ACHN (cell line): Measurements from ENCODE around the gene GGT1.
"Not testable (repeated sequence)": the region's sequence is repeated elsewhere in the genome, so short reads cannot be mapped to it uniquely, and the experiment has no call there.

Experiments
- DNase-seq: peaks from one replicate; pipeline ENCODE4 v3.0.0-alpha.2; 2015
- in situ Hi-C: cut with HindIII; loops from 2 replicates; pipeline ENCODE4 v1.10.0; 2017; ENCODE audit warnings: low sequenced_read_pairs, low pct_ligation_motif_present, low pct_unique_long_range_greater_than_20kb

The GGT1 gene

DNA sequence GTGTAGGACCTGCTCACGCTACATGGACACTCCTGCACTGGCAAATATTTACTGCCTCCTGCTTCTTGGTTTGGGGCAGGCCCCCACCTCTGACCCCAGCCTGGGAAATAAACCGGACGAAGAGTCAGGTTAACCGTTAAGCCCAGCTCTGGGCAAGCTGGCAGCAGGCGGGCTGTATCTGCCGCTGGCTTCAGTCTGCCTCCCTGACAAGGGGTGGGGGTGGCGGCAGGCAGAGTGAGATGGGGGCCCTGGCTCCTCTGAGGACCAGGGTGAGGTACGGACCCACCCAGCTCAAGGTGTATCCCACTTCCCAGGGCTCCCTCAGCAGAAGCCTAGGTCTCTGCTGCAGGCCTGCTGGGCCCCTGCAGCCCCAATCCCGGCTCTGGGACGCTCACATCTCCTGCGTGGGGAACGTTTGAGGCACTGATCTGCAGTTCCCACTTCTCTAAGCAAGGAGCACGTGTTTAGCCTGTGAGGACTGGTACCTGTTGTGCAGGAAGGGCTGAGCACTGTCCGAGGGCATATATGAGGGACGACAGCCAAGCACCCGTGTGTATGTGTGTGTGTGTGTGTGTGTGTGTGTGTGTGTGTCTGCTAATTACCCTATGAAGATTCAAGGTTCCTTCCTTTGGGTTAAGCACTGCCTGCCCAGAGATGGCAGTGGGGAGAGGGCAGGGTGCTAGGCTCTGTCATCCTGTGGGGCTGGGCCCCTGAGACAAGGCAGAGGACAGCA is 9.0 kb upstream of the GGT1 start:
- peak; percentile 13 for DNase-seq
- in situ Hi-C loops: no loop called here

DNA sequence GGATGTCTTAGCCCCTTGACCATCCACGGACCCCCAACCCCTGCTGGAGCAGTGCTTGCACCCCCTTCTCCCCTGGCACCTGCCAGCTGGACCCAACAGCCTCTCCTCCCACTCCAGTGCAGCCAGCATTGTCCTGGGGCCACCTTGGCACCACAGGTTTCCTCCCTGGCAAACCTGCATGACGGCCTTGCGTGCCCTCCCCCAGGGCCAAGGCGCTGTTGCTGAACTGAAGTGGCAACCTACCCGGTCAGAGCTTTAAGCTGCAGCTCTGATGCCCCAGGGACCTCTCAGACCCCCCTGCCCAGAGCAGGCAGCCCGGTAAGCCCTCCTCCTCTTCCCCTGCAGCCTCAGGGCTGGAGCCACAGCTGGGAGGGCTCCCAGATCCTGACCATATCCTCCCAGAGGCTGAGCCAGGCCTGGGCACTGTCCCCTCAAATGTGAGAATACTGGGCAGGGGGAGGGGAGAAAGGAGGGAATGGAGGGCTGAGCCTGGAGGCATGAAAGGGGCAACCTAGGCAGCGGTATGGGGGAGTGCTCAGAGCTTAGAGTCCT is 8.3 kb upstream of the GGT1 start:
- in situ Hi-C loops: no loop called here
- DNase-seq: no peak

DNA sequence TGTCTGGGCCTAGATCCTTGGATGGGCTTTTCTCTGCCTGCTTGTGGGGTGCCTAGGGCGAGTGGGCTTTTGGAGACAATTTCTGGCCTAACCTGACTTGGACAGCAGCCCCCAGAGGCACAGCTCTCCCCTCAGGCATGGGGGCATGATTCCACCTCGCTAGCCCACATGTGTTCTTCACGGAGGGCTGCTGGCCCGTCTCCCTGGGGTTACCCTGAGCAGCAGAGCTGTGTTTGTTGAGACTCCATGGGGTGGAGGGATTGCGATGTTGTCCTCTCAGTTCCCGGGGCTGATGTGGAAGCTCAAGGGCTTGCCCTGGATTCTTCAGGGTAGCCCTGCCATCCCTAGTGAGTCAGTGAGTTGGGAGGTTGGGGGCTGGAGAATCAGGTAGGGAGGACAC is 7.8 kb upstream of the GGT1 start:
- in situ Hi-C loops: no loop called here
- no peak for DNase-seq

DNA sequence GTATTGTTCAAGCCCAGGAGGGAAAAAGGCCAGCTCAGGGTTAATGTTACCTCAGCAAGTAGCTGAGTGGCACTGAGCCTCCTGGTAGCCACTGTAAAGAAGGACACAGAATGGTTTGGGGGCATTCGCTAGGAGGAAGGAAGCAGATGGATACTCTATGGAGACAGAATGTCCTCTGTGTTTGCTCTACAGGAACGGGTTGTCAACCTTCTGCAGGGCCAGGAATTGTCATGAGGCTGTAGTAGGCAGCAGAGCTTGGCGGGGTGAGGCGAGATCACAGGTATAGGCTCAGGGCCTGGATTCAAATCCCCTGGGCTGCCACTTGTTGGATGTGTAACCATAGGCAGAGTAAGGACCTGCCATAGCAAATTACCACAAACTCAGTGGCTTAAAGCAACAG is 7.1 kb upstream of the GGT1 start:
- in situ Hi-C loops: no loop called here
- DNase-seq: no peak

DNA sequence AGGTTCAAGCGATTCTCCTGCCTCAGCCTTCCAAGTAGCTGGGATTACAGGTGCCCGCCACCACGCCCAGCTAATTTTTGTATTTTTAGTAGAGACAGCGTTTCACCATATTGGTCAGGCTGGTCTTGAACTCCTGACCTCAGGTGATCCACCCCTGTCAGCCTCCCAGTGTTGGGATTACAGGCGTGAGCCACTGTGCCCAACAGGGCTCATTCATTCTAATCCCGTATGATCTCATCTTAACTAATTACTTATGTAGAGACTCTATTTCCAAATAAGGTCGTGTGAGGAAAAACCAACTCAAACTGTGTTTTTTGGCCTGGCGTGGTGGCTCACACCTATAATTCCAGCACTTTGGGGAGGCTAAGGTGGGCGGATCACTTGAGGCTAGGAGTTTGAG is 5.9 kb upstream of the GGT1 start:
- DNase-seq, in situ Hi-C loops: not testable (repeated sequence)

DNA sequence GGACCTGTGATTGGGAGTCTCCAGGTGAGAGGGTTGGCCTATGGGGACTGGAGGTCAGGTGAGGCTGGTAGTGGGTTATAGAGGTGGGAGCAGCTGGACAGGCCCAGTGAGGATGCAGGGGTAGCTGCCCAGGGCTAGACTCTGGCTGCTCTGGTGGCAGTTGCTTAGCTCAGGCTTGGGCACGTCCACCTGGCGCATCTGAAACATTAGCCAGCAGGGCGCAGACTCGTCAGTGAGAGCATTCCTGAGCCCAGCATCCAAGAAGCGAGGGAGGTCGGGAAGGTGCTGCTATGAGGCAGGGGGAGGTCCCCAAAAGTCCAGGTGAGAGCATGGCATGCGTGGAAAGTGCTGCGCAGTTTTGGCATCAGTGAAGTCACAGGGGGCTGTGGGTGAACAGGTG is 3.5 kb upstream of the GGT1 start:
- in situ Hi-C loops: no loop called here
- no peak for DNase-seq

- in situ Hi-C loops: not testable (repeated sequence)
- peak; percentile 21 for DNase-seq
Observed at GRCh38 chr22:24599958-24600715, 2.9 kb upstream of the GGT1 start.

- in situ Hi-C loops: no loop called here
- DNase-seq: peak; percentile 80
Observed at GRCh38 chr22:24601217-24602104, 1.5 kb upstream of the GGT1 start.

GRCh38 chr22:24602105-24602749 is 766 bp upstream of the GGT1 start:
- not testable (repeated sequence) for DNase-seq

DNA sequence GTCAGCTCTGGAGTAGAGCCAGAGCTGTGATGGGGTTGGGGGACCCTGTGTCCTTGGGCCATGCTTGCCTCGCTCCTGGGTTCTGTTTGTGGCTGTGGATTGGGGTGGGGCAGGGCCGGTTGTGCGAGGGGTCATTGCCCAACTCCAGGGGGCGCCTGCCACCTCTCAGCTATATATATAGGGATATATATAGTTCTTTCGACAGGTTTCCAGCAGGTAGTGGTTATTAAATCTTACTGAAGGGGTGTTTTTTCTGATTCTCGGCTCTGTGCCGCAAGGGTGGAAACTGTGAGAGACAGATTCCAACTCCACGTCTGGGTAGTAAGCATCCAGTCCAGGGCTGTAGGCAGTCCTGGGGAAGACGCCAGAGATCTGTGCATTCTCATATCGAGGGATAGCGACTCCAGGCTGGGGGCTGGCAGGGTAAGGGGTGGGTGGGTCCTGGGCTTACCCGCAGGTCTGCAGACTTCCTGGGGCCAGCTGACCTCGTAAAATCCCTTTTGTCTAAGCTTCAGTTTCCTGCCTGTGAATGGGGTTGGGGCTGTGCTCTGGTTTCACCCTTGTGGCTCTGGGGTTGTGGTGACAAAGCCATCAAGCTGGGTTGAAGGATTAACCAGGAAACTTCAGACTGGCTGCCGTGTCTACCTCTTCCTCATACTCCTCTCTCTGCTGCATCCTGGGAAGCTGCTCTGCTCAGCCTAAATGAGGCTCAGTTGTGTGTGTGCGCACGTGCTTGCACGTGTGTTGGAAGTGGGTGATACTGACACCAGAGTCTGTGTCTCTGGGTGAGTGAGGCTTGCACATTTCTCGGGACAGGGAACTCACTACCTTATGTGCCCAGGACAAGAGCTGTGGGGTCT is 1.0 kb downstream of the GGT1 start:
- peak; percentile 40 for DNase-seq
- in situ Hi-C loops: not testable (repeated sequence)

More at GRCh38 chr22:24602105-24602749, 766 bp upstream of the GGT1 start:
- in situ Hi-C loops: not testable (repeated sequence)

GRCh38 chr22:24606340-24606739 is 3.3 kb downstream of the GGT1 start:
- DNase-seq, in situ Hi-C loops: not testable (repeated sequence)

DNA sequence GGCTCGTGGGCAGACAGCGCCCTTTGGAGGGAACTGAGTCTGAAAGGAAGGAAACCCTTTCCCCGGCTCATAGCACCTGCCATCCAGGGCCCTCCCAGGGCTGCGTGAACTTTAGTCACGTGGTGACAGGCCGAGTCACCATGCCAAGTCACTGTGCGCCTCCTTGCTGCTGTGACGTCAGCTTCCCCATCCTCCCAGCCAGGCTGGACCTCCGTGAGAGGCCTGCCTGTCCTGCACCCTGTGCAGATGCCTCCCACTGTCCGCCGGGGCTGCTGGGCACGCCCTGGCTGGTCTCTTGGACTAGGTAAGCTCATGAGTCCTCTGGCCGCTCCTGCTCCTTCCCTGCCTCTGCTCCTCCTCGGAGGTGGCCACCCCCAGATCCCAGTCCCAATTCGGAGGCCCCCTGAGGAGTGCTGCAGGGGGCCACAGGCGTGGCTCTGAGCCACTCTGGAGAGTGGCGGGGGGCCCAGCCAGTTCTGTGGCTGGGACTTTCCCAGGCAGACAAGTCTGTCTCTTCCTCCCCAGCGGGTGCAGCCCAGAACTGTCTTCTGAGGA is 4.5 kb downstream of the GGT1 start:
- in situ Hi-C loops: not testable (repeated sequence)
- peak; percentile 81 for DNase-seq

DNA sequence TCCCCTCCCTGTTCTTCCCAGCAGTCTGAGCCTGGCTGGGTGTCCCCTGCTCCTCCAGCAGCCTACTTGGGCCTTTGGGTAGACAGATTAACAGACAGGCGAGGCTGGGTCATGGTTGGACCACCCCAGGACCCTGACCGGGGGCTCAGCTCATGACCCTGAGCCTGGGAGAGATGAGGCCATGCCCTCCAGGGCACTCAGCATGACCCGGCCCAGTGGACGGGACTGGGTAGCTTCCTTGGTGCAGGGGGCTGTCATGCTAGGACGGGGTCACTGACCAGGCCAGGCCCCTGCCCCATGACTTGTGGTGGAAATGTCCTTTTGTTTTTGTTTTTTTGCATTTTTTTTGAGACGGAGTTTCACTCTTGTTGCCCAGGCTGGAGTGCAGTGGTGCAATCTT is 5.3 kb downstream of the GGT1 start:
- DNase-seq, in situ Hi-C loops: not testable (repeated sequence)

GRCh38 chr22:24609888-24610287 is 6.9 kb downstream of the GGT1 start:
- in situ Hi-C loops, DNase-seq: not testable (repeated sequence)

DNA sequence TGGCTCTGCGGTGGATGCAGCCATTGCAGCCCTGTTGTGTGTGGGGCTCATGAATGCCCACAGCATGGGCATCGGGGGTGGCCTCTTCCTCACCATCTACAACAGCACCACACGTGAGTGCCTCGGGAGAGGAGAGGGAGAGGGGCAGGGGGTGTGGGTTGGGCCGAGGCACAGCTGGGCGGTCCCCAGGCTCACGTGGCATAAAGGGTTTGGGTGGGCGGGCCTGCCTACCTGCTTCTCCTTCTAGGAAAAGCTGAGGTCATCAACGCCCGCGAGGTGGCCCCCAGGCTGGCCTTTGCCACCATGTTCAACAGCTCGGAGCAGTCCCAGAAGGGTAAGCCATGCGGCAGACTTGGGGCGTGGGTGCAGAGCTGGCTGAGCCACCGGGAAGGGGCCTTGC is 11.8 kb downstream of the GGT1 start:
- in situ Hi-C loops, DNase-seq: not testable (repeated sequence)

DNA sequence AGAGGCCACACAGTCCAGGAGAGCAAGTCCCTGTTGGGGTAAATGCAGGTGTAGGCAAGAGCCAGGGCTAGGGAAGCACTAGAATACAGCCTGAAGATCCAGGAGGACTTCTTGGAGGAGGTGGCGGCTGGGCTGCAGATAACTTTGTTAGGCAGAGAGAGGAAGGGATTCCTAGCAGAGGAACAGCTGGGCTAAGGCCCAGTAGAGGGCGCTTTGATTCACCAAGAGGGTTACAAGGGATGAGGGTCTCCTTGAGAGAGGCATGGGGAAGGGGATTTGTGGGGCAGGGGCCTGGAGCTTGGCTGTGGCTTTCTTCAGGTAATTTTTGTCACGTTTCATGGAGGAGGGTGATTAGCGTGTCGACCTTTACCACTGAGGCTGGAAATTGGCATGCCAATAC is 18.3 kb downstream of the GGT1 start:
- in situ Hi-C loops, DNase-seq: not testable (repeated sequence)

GRCh38 chr22:24622596-24622995 is 19.6 kb downstream of the GGT1 start:
- DNase-seq, in situ Hi-C loops: not testable (repeated sequence)
